HUES6 (cell line): Measurements from ENCODE around the gene FNBP1.
"Not testable (repeated sequence)": the region's sequence is repeated elsewhere in the genome, so short reads cannot be mapped to it uniquely, and the experiment has no call there.

Experiments
- H3K27ac ChIP-seq: 2 replicates; pipeline ENCODE4 v1.7.0; 2013; ENCODE audit warnings: low read depth, mild to moderate bottlenecking, low read length, inconsistent platforms
- H3K27me3 ChIP-seq: 2 replicates; pipeline ENCODE4 v1.6.1; 2013; ENCODE audit warnings: low read length; ENCODE audit not compliant: control insufficient read depth, insufficient read depth
- H3K36me3 ChIP-seq: 2 replicates; pipeline ENCODE4 v1.6.1; 2013; ENCODE audit warnings: low read length; ENCODE audit not compliant: control insufficient read depth, insufficient read depth
- H3K4me1 ChIP-seq: 2 replicates; pipeline ENCODE4 v1.6.1; 2013; ENCODE audit warnings: low read length; ENCODE audit not compliant: control insufficient read depth, insufficient read depth
- H3K4me3 ChIP-seq: 2 replicates; pipeline ENCODE4 v1.5.1; 2013; ENCODE audit warnings: low read depth, low read length
- H3K9ac ChIP-seq: one replicate; pipeline ENCODE4 v1.6.1; 2013; ENCODE audit warnings: mild to moderate bottlenecking, low read length
- H3K9me3 ChIP-seq: 2 replicates; pipeline ENCODE4 v1.6.1; 2013; ENCODE audit warnings: low read depth, low read length; ENCODE audit not compliant: control insufficient read depth, insufficient read depth

The FNBP1 gene

DNA sequence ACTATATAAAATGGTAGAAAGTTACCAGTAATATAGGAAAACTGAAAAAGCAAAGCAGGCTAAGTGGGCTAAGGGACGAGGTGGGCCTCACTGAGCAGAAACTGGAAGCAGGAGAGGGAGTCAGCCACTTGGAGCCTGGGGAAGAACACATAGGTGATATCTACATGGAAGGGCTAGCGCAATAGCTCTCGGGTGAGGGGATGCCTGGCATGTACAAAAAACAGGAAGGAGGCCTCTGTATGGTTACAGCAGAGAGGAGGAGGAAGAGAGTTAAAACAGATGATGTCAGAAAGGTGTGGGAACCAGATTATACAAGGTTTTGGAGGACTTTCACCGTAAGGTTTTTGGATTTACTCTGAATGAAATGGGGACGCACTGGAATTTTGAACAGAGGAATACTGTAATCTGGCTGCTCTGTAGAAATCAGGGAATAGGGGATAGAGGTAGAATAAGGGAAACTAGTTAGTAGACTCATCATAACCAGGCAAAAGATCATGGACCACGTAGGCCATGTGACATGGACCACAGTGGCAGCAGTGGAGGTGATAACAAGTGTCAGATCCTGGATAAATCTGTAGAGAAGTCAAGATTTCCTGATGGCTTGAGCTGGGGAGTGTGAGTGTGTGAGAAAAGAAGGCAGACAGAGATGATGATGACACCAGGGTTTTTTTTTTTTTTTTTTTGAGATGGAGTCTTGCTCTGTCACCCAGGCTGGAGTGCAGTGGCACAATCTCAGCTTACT lies 52.5 kb downstream of the FNBP1 start:
- H3K4me1 ChIP-seq = peaks cover 12% of the 10 kb centered on the region; the same call in 1 of the 2 replicates
- H3K27ac ChIP-seq = no peak overlapping the region
- no peak overlapping the region for H3K9ac ChIP-seq
- H3K27me3 ChIP-seq = no peaks in the 10 kb centered on the region
- H3K36me3 ChIP-seq = 0 out of 2 replicates have a peak, but pooled peaks cover 4% of the 10 kb centered on the region
- no peaks in the 10 kb centered on the region for H3K9me3 ChIP-seq
- no peak overlapping the region for H3K4me3 ChIP-seq

DNA sequence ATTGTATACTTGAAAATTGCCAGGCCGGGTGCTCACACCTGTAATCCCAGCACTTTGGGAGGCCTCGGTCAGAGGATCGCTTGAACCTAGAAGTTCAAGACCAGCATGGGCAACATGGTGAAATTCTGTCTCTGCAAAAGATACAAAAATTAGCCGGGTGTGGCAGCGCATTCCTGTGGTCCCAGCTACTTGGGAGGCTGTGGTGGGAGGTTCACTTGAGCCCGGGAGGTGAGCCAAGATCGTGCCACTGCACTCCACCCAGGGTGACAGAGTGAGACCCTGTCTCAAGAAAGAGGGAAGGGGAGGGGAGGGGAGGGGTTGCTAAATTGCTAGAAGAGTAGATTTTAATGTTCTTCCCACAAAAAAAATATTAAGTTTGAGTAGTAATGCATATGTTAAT lies 53.2 kb downstream of the FNBP1 start:
- H3K27ac ChIP-seq = no peak overlapping the region
- H3K4me3 ChIP-seq = no peak overlapping the region

DNA sequence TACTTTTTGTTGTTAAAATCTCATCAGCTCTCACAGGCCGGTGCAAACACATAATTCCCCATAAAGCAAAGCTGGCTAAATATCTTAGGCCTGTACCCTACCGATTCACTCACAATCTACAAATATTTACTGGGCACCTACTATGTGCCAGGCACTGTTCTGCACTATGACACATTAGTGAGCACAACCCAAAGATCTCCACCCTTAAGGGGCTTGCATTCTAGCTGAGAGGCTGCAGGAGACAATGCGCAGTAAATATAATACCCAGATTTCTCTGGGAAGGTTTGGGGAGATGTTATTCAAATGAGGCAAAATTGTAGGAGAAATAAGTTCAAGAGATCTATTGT lies 53.7 kb downstream of the FNBP1 start:
- Histone ChIP-seq H3K36me3 (peaks cover 7% of the 10 kb centered on the region; the same call in 1 of the 2 replicates), H3K9me3 (no peaks in the 10 kb centered on the region; the same call in 1 of the 2 replicates), H3K4me1 (0 out of 2 replicates have a peak, but pooled peaks cover 11% of the 10 kb centered on the region), H3K27me3 (no peaks in the 10 kb centered on the region), H3K27ac (no peak overlapping the region), H3K4me3 (no peak overlapping the region), H3K9ac (no peak overlapping the region)

More for the DNA sequence above, 53.2 kb downstream of the FNBP1 start:
- Histone ChIP-seq H3K4me1 (0 out of 2 replicates have a peak, but pooled peaks cover 11% of the 10 kb centered on the region), H3K27me3 (no peaks in the 10 kb centered on the region), H3K9me3 (no peaks in the 10 kb centered on the region; the same call in 1 of the 2 replicates), H3K36me3 (peaks cover 7% of the 10 kb centered on the region; the same call in 1 of the 2 replicates), H3K9ac (no peak overlapping the region)

DNA sequence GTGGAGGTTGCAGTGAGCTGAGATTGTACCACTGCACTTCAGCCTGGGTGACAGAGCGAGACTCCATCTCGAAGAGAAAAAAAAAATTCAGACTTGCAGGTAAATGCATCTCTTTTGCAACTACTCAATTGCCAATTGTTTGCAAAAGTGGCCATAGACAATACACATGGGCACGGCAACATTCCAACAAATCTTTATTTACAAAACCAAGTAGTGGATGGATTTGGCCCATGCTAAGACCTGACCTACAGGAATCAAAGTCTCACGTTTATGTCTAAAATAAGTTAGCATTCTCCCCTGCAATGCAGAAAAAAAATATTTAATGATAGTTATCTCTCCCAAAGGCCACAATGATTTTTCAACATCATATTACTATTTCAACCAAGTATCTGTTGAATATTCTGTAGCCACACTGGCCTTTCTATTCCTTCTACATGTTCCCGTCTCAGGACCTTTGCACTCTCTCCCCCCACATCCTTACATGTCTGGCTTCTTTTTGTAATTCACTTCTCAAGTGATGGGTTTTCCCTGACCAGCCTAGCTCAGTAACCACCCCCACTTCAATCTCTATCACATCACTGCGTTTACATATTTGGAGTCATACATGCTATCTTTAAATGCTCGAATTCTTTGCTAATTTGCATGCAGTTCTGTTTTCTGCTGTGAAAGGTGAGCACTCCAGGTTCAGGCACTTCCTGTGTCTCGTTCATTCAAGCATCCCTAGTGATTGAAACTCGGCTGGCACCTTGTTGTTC lies 54.2 kb downstream of the FNBP1 start:
- peaks cover 7% of the 10 kb centered on the region; the same call in 1 of the 2 replicates for H3K36me3 ChIP-seq
- H3K27ac ChIP-seq = no peak overlapping the region
- H3K9me3 ChIP-seq = no peaks in the 10 kb centered on the region; the same call in 1 of the 2 replicates
- H3K4me3 ChIP-seq = no peak overlapping the region
- H3K9ac ChIP-seq = no peak overlapping the region
- H3K27me3 ChIP-seq = no peaks in the 10 kb centered on the region
- H3K4me1 ChIP-seq = 0 out of 2 replicates have a peak, but pooled peaks cover 11% of the 10 kb centered on the region

DNA sequence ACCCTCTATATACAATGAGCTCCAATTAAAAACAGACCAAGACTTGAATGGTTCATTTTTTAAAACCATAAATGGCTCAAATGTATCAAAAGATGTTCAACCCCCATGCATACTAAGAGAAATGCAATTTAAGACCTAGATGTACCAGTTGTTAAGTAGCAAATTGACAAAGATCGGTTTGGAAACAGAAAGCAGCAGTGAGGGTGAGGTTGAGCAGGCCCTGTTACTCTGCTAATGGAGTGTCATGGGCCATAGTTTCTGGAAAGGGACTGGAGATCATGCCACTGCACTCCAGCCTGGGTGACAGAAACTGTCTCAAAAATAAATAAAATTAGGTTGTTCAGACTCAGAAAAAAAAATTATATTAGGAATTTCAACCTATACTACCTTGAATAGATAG lies 55.0 kb downstream of the FNBP1 start:
- Histone ChIP-seq H3K27ac (no peak overlapping the region), H3K9ac (no peak overlapping the region), H3K27me3 (no peaks in the 10 kb centered on the region), H3K9me3 (no peaks in the 10 kb centered on the region; the same call in 1 of the 2 replicates), H3K4me1 (0 out of 2 replicates have a peak, but pooled peaks cover 11% of the 10 kb centered on the region), H3K4me3 (no peak overlapping the region), H3K36me3 (peaks cover 7% of the 10 kb centered on the region; the same call in 1 of the 2 replicates)

DNA sequence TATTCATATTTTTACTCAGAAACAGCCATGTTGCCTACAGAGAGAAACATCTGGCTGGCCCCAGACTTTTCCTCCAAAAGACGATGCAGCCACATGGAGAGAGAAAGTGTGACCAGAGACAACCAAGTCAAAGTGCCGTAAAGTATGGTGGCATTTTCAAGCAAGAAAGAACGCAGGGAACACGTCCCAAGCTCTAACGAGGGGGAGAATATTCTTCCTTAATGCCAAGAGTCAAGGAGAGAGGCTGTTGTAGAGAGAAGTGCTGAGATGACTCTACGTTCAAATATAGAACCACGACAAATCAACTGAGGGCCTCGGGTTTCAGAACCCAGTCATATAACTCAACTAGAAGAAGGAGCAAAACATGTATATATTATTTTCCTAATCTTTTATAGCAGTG lies 55.9 kb downstream of the FNBP1 start:
- H3K4me1 ChIP-seq = 0 out of 2 replicates have a peak, but pooled peaks cover 11% of the 10 kb centered on the region
- H3K9ac ChIP-seq = no peak overlapping the region
- peaks cover 7% of the 10 kb centered on the region; the same call in 1 of the 2 replicates for H3K36me3 ChIP-seq
- H3K9me3 ChIP-seq = no peaks in the 10 kb centered on the region; the same call in 1 of the 2 replicates
- no peak overlapping the region for H3K27ac ChIP-seq
- no peak overlapping the region for H3K4me3 ChIP-seq
- no peaks in the 10 kb centered on the region for H3K27me3 ChIP-seq

DNA sequence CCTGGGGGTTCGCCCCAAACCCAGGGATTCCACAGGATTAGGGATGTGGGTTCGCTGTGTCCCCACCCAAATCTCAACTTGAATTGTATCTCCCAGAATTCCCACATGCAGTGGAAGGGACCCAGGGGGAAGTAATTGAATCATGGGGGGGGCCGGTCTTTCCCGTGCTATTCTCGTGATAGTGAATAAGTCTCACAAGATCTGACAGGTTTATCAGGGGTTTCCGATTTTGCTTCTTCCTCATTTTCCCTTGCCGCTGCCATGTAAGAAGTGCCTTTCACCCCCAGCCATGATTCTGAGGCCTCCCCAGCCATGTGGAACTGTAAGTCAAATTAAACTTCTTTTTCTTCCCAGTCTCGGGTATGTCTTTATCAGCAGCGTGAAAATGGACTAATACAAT lies 58.4 kb downstream of the FNBP1 start:
- not testable (repeated sequence) for H3K9me3 ChIP-seq, H3K4me1 ChIP-seq, H3K9ac ChIP-seq, H3K36me3 ChIP-seq, H3K27me3 ChIP-seq, H3K27ac ChIP-seq, H3K4me3 ChIP-seq

DNA sequence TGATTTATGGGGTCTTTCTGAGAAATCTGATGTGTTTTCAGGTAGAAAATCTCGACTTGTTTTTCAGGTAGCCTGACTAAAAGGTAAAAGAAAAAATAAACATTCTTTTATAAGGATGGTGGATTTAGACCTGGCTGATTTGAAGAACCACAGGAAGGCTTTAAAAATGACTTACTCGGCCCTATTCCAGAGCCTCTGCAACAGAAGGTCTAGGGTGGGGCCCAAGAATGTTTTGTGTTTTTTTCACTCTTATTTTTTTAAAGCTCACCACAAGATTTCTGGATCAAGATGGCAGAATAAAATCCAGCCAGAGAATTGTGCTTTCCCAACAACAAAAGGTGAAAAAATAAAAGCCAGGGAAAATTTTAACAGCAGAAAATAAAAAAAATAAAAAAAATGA lies 59.1 kb downstream of the FNBP1 start:
- no peaks in the 10 kb centered on the region for H3K27me3 ChIP-seq
- no peak overlapping the region for H3K4me3 ChIP-seq
- H3K4me1 ChIP-seq = 0 out of 2 replicates have a peak, but pooled peaks cover 1% of the 10 kb centered on the region
- no peak overlapping the region for H3K27ac ChIP-seq
- H3K9me3 ChIP-seq = no peaks in the 10 kb centered on the region; the same call in 1 of the 2 replicates
- peaks cover 3% of the 10 kb centered on the region for H3K36me3 ChIP-seq
- no peak overlapping the region for H3K9ac ChIP-seq

DNA sequence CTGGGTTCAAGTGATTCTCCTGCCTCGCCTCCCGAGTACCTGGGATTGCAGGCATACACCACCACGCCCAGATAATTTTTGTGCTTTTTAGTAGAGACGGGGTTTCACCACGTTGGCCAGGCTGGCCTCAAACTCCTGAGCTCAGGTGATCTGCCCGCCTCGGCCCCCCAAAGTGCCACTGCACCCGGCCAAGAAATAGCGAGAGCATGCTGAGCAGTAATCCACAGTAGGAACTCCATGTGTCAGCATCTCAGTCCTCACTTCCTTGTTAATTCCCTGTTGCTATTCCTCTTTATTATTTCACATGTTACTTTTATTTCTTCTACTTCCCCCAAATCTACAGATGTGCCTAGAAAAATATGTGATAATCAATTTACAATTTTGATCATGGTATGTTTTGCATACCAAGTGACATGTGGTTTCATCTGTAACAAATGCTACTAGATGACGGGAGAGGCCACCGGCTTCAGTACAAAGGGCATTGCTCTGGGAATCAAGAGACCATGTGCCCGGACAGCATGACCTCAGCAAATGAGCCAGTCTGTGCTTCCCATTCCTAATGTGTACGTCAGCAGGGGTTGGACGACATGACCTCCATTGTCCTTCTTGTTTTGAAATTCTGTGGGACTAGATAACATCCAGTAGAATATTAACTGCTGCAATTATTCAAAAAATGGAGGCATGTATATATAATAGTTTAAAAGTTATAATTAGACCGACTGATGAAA lies 61.6 kb downstream of the FNBP1 start:
- Histone ChIP-seq H3K4me1 (no peaks in the 10 kb centered on the region), H3K27ac (no peak overlapping the region), H3K9ac (no peak overlapping the region), H3K27me3 (no peaks in the 10 kb centered on the region), H3K36me3 (peaks cover 15% of the 10 kb centered on the region), H3K9me3 (no peaks in the 10 kb centered on the region; the same call in 1 of the 2 replicates), H3K4me3 (no peak overlapping the region)

DNA sequence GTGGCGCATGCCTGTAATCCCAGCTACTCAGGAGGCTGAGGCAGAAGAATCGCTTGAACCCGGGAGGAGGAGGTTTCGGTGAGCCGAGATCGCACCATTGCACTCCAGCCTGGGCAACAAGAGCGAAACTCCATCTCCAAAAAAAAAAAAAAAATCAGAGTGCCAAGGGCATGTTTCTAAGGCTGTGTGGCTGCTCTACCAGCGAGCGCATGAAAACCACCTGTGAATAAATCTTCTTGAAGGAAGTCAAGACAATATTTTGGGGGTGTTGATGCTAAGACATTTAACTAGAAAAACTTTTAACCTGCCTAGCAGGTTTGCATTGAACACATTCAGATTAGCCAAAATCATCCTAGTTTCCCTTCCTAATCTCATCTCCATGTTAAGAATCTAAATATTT lies 62.8 kb downstream of the FNBP1 start:
- H3K4me1 ChIP-seq, H3K27ac ChIP-seq, H3K9me3 ChIP-seq, H3K27me3 ChIP-seq, H3K4me3 ChIP-seq, H3K9ac ChIP-seq: not testable (repeated sequence)
- H3K36me3 ChIP-seq = peaks cover 15% of the 10 kb centered on the region
